Fibroblast of lung (primary cell): ENCODE measurements around the gene CST7. TPM values are rescaled to one million over a fixed set of nuclear protein-coding genes. Genes with fewer than 3 reads are reported as not detected.

ENCODE experiments used
- DNase-seq, 2 donors: peaks; one replicate each; pipeline versions ENCODE4 v3.0.0 to v3.0.0-alpha.2; 2010; ENCODE audit warnings: low read depth in 2 of 2
- H2AFZ ChIP-seq: 2 replicates; pipeline ENCODE4 v1.5.1; 2012; ENCODE audit warnings: low read length, control low read depth, inconsistent platforms
- H3K27ac ChIP-seq: 2 replicates; pipeline ENCODE4 v1.5.1; 2011; ENCODE audit warnings: low read length, control low read depth; ENCODE audit not compliant: insufficient read depth
- H3K27me3 ChIP-seq: 2 replicates; pipeline ENCODE4 v1.5.1; 2011; ENCODE audit warnings: mild to moderate bottlenecking, low read length; ENCODE audit not compliant: control insufficient read depth, insufficient read depth
- H3K36me3 ChIP-seq: 2 replicates; pipeline ENCODE4 v1.5.1; 2011; ENCODE audit warnings: low read length; ENCODE audit not compliant: control insufficient read depth, insufficient read depth
- H3K4me1 ChIP-seq: 2 replicates; pipeline ENCODE4 v1.5.1; 2011; ENCODE audit warnings: low read length; ENCODE audit not compliant: control insufficient read depth, insufficient read depth; ENCODE audit errors: extremely low read depth
- H3K4me2 ChIP-seq: 2 replicates; pipeline ENCODE4 v1.5.1; 2011; ENCODE audit warnings: low read length, control low read depth; ENCODE audit not compliant: insufficient read depth; ENCODE audit errors: extremely low read depth
- H3K4me3 ChIP-seq, 4 experiments: fragments of 200-600 bp in 1 of 4; sonication (generic) in 1 of 4; replicated peaks in 1 of 4; 2 replicates each; pipeline ENCODE4 v1.5.1; 2011 to 2016; ENCODE audit warnings: low read length in 4 of 4, low read depth in 3 of 4, mild to moderate bottlenecking in 3 of 4, control low read depth in 2 of 4, inconsistent platforms in 1 of 4, mixed read lengths in 1 of 4; ENCODE audit not compliant: insufficient read depth in 1 of 4; ENCODE audit errors: control extremely low read depth in 1 of 4
- H3K79me2 ChIP-seq: 2 replicates; pipeline ENCODE4 v1.5.1; 2012; ENCODE audit warnings: mild to moderate bottlenecking, low read length, inconsistent platforms; ENCODE audit not compliant: control insufficient read depth, insufficient read depth
- H3K9ac ChIP-seq: 2 replicates; pipeline ENCODE4 v1.5.1; 2011; ENCODE audit warnings: mild to moderate bottlenecking, low read length, control low read depth; ENCODE audit not compliant: insufficient read depth
- H3K9me3 ChIP-seq: 2 replicates; pipeline ENCODE4 v1.5.1; 2012; ENCODE audit warnings: low read depth, low read length; ENCODE audit not compliant: control insufficient read depth, insufficient read depth
- H4K20me1 ChIP-seq: 2 replicates; pipeline ENCODE4 v1.5.1; 2011; ENCODE audit warnings: low read length; ENCODE audit not compliant: control insufficient read depth, insufficient read depth; ENCODE audit errors: extremely low read depth
- EZH2 ChIP-seq: IDR thresholded peaks from 2 replicates; pipeline ENCODE4 v1.5.1; 2012; ENCODE audit warnings: low read length, control low read depth, mild to moderate bottlenecking; ENCODE audit errors: missing control alignments
- polyA plus RNA-seq, 2 donors: library from polyadenylated mRNA; depleted of rRNA in 1 of 2; stranded (reverse) in 1 of 2; unstranded in 1 of 2; fragments of >200 nt; gene quantifications; 2 replicates each; pipeline ENCODE4 v1.2.1, GENCODE V29; 2011 to 2012; ENCODE audit warnings: missing spikeins in 1 of 2
- total RNA-seq: library from RNA; depleted of rRNA; stranded (reverse); fragments of >200 nt; gene quantifications from 2 replicates; pipeline ENCODE4 v1.2.1, GENCODE V29; 2014
- TF ChIP-seq, protein P1 (sequence below), 2 donors: IDR thresholded peaks in 1 of 2; conservative IDR thresholded peaks in 1 of 2; 1 replicate in 1 of 2; 2 replicates in 1 of 2; pipeline ENCODE4 v1.5.1; 2011 to 2012; ENCODE audit warnings: low read length in 2 of 2, control low read depth in 1 of 2, inconsistent platforms in 1 of 2, low read depth in 1 of 2, mild to moderate bottlenecking in 1 of 2

Gene CST7
- total and polyA plus RNA-seq, 2 donors (not counting 1 experiment from before 2014, with no cell fraction given) = not detected

DNA sequence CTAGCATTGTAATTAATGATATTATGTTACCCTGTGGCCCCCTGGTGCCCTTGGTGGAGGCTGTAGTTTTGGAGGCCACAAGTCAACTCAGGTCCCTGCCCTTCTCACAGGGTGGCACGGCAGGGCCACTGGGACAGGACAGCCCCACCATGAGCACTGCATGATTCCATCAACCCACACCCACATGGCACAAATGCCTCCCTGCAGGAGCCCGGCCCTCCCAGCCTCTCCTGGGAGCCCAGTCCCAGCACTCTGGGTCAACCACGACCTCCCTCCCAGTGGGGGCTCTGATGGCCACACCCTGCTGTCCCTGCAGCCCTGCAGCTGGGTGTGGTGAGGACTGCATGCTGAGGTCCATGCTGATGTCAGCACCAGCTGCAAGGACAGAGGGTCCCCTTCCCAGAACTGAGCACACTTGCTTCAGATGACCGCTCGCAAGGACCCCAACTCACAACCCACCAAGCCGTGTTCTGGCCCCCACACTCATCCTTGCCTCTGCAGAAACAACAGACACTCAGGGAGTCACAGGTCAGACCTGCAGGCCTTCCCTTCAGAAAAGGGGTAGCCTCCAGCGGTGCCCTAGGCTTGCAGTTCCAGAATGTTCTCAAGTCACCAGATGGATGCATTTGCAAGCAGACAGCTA lies 15.7 kb upstream of the CST7 start:
- H4K20me1 ChIP-seq = no peaks in the 10 kb centered on the region
- no peak overlapping the region for H3K4me3 ChIP-seq
- no peak for TF ChIP-seq EZH2
- TF ChIP-seq, protein P1, sequence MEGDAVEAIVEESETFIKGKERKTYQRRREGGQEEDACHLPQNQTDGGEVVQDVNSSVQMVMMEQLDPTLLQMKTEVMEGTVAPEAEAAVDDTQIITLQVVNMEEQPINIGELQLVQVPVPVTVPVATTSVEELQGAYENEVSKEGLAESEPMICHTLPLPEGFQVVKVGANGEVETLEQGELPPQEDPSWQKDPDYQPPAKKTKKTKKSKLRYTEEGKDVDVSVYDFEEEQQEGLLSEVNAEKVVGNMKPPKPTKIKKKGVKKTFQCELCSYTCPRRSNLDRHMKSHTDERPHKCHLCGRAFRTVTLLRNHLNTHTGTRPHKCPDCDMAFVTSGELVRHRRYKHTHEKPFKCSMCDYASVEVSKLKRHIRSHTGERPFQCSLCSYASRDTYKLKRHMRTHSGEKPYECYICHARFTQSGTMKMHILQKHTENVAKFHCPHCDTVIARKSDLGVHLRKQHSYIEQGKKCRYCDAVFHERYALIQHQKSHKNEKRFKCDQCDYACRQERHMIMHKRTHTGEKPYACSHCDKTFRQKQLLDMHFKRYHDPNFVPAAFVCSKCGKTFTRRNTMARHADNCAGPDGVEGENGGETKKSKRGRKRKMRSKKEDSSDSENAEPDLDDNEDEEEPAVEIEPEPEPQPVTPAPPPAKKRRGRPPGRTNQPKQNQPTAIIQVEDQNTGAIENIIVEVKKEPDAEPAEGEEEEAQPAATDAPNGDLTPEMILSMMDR (conservative IDR thresholded peaks at IDR 0.05 in 1 of 2, IDR thresholded peaks at IDR 0.05 in 1 of 2; ENCODE audit: low read depth in 1 of 2, low read length in 2 of 2) = no peak

DNA sequence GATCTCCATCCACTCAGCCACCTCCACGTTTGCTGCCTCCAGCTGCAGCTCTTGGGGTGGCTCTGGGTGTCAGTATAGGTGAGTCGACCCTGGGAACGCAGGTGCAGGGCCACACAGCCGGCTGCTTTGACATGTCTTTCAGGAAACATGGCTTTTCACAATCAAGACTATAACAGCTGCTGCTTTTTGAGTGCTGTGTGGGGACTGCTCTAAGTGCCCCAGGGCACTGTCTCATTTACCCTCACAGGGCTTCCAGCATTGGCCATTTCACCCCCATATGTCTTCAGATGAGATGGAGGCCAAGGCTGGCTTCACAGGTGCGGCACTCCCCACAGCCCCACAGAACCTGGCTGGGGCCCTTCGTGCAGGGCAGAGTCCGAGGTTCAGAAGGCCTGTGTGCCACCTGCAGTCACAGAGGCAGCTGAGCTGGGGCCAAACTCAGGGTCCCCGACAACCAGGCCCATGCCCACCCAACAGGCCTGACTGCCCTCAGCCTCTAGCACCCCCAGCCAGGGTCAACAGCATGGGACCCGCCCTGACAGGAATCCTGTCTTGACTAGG lies 14.9 kb upstream of the CST7 start:
- Histone ChIP-seq H3K79me2 (no peaks in the 10 kb centered on the region), H3K4me1 (no peaks in the 10 kb centered on the region), H3K4me2 (no peak overlapping the region), H2AFZ (no peak overlapping the region), H3K4me3 (no peak overlapping the region), H3K27ac (no peak overlapping the region), H3K9ac (no peak overlapping the region), H3K27me3 (no peaks in the 10 kb centered on the region), H3K36me3 (no peaks in the 10 kb centered on the region), H4K20me1 (no peaks in the 10 kb centered on the region), H3K9me3 (no peaks in the 10 kb centered on the region)
- DNase-seq = no peak
- TF ChIP-seq, protein P1 (conservative IDR thresholded peaks at IDR 0.05 in 1 of 2, IDR thresholded peaks at IDR 0.05 in 1 of 2; ENCODE audit: low read depth in 1 of 2, low read length in 2 of 2) = no peak
- TF ChIP-seq EZH2 = no peak

More for the DNA sequence above, 15.7 kb upstream of the CST7 start:
- Histone ChIP-seq H3K36me3 (no peaks in the 10 kb centered on the region), H3K27ac (no peak overlapping the region), H3K4me1 (no peaks in the 10 kb centered on the region), H3K79me2 (no peaks in the 10 kb centered on the region), H3K27me3 (no peaks in the 10 kb centered on the region), H3K9ac (no peak overlapping the region), H3K9me3 (no peaks in the 10 kb centered on the region), H3K4me2 (no peak overlapping the region), H2AFZ (no peak overlapping the region)
- DNase-seq = no peak

DNA sequence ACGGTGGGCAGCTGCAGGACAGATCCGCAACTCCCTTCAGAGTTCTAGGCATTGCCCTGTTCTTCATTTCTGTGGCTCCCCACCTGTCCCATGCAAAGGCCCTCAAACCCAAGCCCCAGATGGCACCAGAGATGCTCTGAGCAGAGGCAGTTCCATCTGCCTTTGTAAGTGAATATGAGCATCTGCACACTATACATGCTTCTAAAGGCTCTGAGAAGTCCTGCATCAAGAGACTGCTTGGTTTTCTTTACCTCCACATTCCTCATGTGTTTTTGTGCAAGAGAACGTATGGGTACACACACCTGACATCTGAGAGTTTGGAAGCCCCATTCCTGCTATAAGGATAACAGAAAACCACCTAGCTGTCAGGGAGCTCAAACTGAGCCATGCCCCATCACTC lies 14.4 kb upstream of the CST7 start:
- Histone ChIP-seq H3K4me3 (no peak overlapping the region), H3K4me1 (no peaks in the 10 kb centered on the region), H3K79me2 (no peaks in the 10 kb centered on the region), H2AFZ (no peak overlapping the region), H3K4me2 (no peak overlapping the region), H3K9me3 (no peaks in the 10 kb centered on the region), H3K27ac (no peak overlapping the region), H4K20me1 (no peaks in the 10 kb centered on the region), H3K9ac (no peak overlapping the region), H3K36me3 (no peaks in the 10 kb centered on the region), H3K27me3 (no peaks in the 10 kb centered on the region)
- no peak for DNase-seq
- TF ChIP-seq EZH2 = no peak
- TF ChIP-seq, protein P1 (conservative IDR thresholded peaks at IDR 0.05 in 1 of 2, IDR thresholded peaks at IDR 0.05 in 1 of 2; ENCODE audit: low read depth in 1 of 2, low read length in 2 of 2) = no peak
